Calu3 (cell line): Measurements from ENCODE around the gene MED12L. TPM values are rescaled to one million over a fixed set of nuclear protein-coding genes. Genes with fewer than 3 reads are reported as not detected.

Experiments used
- BruUV-seq: library from RNA; stranded (reverse); fragments of 400-500 nt; replicated peaks from 2 replicates; lab custom pipeline; 2021; lab: Mats Ljungman, UMichigan
- CTCF ChIA-PET: fragments of 300-600 bp; sonication (Branson Sonifier 250); formaldehyde crosslinking; loops from one replicate; lab custom pipeline; 2022; ENCODE audit warnings: antibody characterized with exemption; lab: Charles Lee
- DNase-seq: peaks from one replicate; pipeline ENCODE4 v3.0.0; 2022
- H3K27ac Mint-ChIP-seq: one replicate; pipeline ENCODE4 v1.8.0; 2022; ENCODE audit warnings: mixed read lengths; ENCODE audit not compliant: unreplicated experiment
- H3K27me3 Mint-ChIP-seq: one replicate; pipeline ENCODE4 v1.8.0; 2022; ENCODE audit warnings: mixed read lengths; ENCODE audit not compliant: unreplicated experiment
- H3K36me3 Mint-ChIP-seq: one replicate; pipeline ENCODE4 v1.8.0; 2022; ENCODE audit warnings: mild to moderate bottlenecking, moderate library complexity, mixed read lengths; ENCODE audit not compliant: insufficient read depth, unreplicated experiment
- H3K4me1 Mint-ChIP-seq: one replicate; pipeline ENCODE4 v1.8.0; 2022; ENCODE audit warnings: mild to moderate bottlenecking, low read depth, mixed read lengths; ENCODE audit not compliant: unreplicated experiment
- H3K4me3 Mint-ChIP-seq: one replicate; pipeline ENCODE4 v1.8.0; 2022; ENCODE audit warnings: mild to moderate bottlenecking, low read depth, moderate library complexity, mixed read lengths; ENCODE audit not compliant: unreplicated experiment
- H3K9me3 Mint-ChIP-seq: one replicate; pipeline ENCODE4 v1.8.0; 2022; ENCODE audit warnings: low read depth, mixed read lengths; ENCODE audit not compliant: unreplicated experiment
- CTCF ChIP-seq: fragments of 200-600 bp; IDR thresholded peaks from one replicate; pipeline ENCODE4 v1.8.0; 2022; ENCODE audit warnings: antibody characterized with exemption; ENCODE audit not compliant: unreplicated experiment
- intact Hi-C: fragments of 100-400 bp; cut with micrococcal nuclease; formaldehyde crosslinking; loops from one replicate; pipeline ENCODE4 v1.10.0; 2022; ENCODE audit not compliant: unreplicated experiment
- total RNA-seq: library from RNA; stranded (reverse); gene quantifications from 2 replicates; pipeline ENCODE4 v1.2.3, GENCODE V29; 2022

The MED12L gene
- total RNA-seq, 1 experiment from 2014 or later = 4.6 TPM

GRCh38 chr3:151446002-151446340, 360.5 kb downstream of the MED12L start:
- no peak for TF ChIP-seq CTCF
- Mint-ChIP-seq H3K4me3 (no peak overlapping the region), H3K36me3 (no peaks in the 10 kb centered on the region), H3K27me3 (peaks cover 26% of the 10 kb centered on the region), H3K9me3 (peaks cover 3% of the 10 kb centered on the region), H3K4me1 (no peaks in the 10 kb centered on the region), H3K27ac (no peak overlapping the region)
- no peak for DNase-seq
- intact Hi-C loops = no loop called here
- CTCF ChIA-PET = no interaction called here
- BruUV-seq = no TSS peak

- H3K4me3 Mint-ChIP-seq = no peak overlapping the region
- no peak for TF ChIP-seq CTCF
- intact Hi-C loops = no loop called here
- H3K27ac Mint-ChIP-seq = no peak overlapping the region
- CTCF ChIA-PET = no interaction called here
- no peaks in the 10 kb centered on the region for H3K9me3 Mint-ChIP-seq
- peaks cover 1% of the 10 kb centered on the region for H3K27me3 Mint-ChIP-seq
- no TSS peak for BruUV-seq
- H3K36me3 Mint-ChIP-seq = no peaks in the 10 kb centered on the region
- H3K4me1 Mint-ChIP-seq = no peaks in the 10 kb centered on the region
- DNase-seq = no peak
Measured at GRCh38 chr3:151452368-151452767, 366.9 kb downstream of the MED12L start.

- H3K36me3 Mint-ChIP-seq = no peaks in the 10 kb centered on the region
- TF ChIP-seq CTCF = no peak
- BruUV-seq = no TSS peak
- intact Hi-C loops = no loop called here
- H3K9me3 Mint-ChIP-seq = no peaks in the 10 kb centered on the region
- DNase-seq = no peak
- no peaks in the 10 kb centered on the region for H3K4me1 Mint-ChIP-seq
- H3K27ac Mint-ChIP-seq = no peak overlapping the region
- H3K27me3 Mint-ChIP-seq = no peaks in the 10 kb centered on the region
- no peak overlapping the region for H3K4me3 Mint-ChIP-seq
- CTCF ChIA-PET = no interaction called here
Measured at GRCh38 chr3:151452841-151453240, 367.4 kb downstream of the MED12L start.

GRCh38 chr3:151456065-151456464, 370.6 kb downstream of the MED12L start:
- TF ChIP-seq CTCF = no peak
- Mint-ChIP-seq H3K4me1 (no peaks in the 10 kb centered on the region), H3K36me3 (peaks cover 8% of the 10 kb centered on the region), H3K9me3 (no peaks in the 10 kb centered on the region), H3K4me3 (no peak overlapping the region), H3K27ac (no peak overlapping the region), H3K27me3 (no peaks in the 10 kb centered on the region)
- BruUV-seq = no TSS peak
- intact Hi-C loops = no loop called here
- no peak for DNase-seq
- CTCF ChIA-PET = no interaction called here
